ENCODE results near the gene PTK6.

Gene PTK6

GRCh38 chr20:63478346-63479302 is 58.6 kb downstream of the PTK6 start:
- DNase-seq (ENCODE audit: low spot score) = no peak
- Histone ChIP-seq H2BK15ac (ENCODE audit: low read length) (no peak overlapping the region), H3K9me3 (replicated peaks in 1 of 2; ENCODE audit: control insufficient read depth in 2 of 2, insufficient read depth in 1 of 2, low read depth in 1 of 2, low read length in 2 of 2) (no peaks in the 10 kb centered on the region), H2BK12ac (ENCODE audit: low read length) (no peak overlapping the region), H4K91ac (ENCODE audit: low read depth, low read length, poor library complexity) (no peak overlapping the region), H4K8ac (ENCODE audit: low read depth, low read length) (peak overlapping the region; percentile 1), H3K18ac (ENCODE audit: low read length) (peak overlapping the region; percentile 64), H3K4me3 (ENCODE audit: low read length in 2 of 2) (no peak overlapping the region), H3K4ac (ENCODE audit: low read length) (no peak overlapping the region), H3K27me3 (ENCODE audit: control insufficient read depth in 3 of 3, insufficient read depth in 3 of 3, low read depth in 1 of 3, low read length in 3 of 3) (peaks cover 0 to 64% (median 14%) of the 10 kb centered on the region in 3 experiments), H3K14ac (ENCODE audit: low read length) (peak overlapping the region; percentile 82), H3K9ac (ENCODE audit: low read depth, low read length, poor library complexity) (peak overlapping the region; percentile 70), H2BK5ac (ENCODE audit: low read length) (peak overlapping the region; percentile 53), H2BK120ac (ENCODE audit: low read depth, low read length) (no peak overlapping the region), H3K23ac (ENCODE audit: low read depth, low read length, poor library complexity) (peak overlapping the region; percentile 85), H3K36me3 (replicated peaks in 1 of 2; ENCODE audit: control insufficient read depth in 2 of 2, insufficient read depth in 2 of 2, low read length in 2 of 2) (no peaks in the 10 kb centered on the region), H2AFZ (ENCODE audit: low read length) (no peak overlapping the region), H3K4me1 (ENCODE audit: control insufficient read depth in 2 of 2, insufficient read depth in 1 of 2, low read depth in 1 of 2, low read length in 2 of 2) (peaks cover 4 to 14% of the 10 kb centered on the region in 2 donors), H3K79me1 (ENCODE audit: low read depth, low read length) (no peaks in the 10 kb centered on the region), H2AK5ac (ENCODE audit: low read depth, low read length) (no peak overlapping the region), H3K4me2 (ENCODE audit: insufficient read depth, low read length, poor library complexity, severe bottlenecking) (no peak overlapping the region), H3K27ac (replicated peaks; ENCODE audit: low read length) (no peak overlapping the region)
- WGBS, 2 donors (ENCODE audit: extremely low coverage in 2 of 2, insufficient read length in 2 of 2, insufficient replicate concordance in 1 of 2) = no CpG with 5 or more reads among the region's 34 CpGs

Data from neuronal stem cell (in vitro differentiated cells).